ENCODE results near the gene SLC7A10. TPM values are rescaled to one million over a fixed set of nuclear protein-coding genes. Genes with fewer than 3 reads are reported as not detected.
A peak's percentile ranks its signal among the peaks of the same experiment; 100 is the strongest.
"Not testable (repeated sequence)": the region's sequence is repeated elsewhere in the genome, so short reads cannot be mapped to it uniquely, and the experiment has no call there.

SLC7A10 gene
- total RNA-seq, 1 donor from 2014 or later = not detected

- peak; percentile 65 for DNase-seq
- peaks cover 6% of the 10 kb centered on the region for H3K27me3 Mint-ChIP-seq (ENCODE audit: unreplicated experiment)
- no peak for TF ChIP-seq CTCF (IDR thresholded peaks at IDR 0.05; ENCODE audit: partially characterized antibody, unreplicated experiment)
- no peaks in the 10 kb centered on the region for H3K36me3 Mint-ChIP-seq (ENCODE audit: unreplicated experiment)
- H3K4me3 Mint-ChIP-seq (ENCODE audit: unreplicated experiment) = peak within 1 kb of the TSS; percentile 88
- no peaks in the 10 kb centered on the region for H3K4me1 Mint-ChIP-seq (ENCODE audit: low read depth, unreplicated experiment)
- no peak within 1 kb of the TSS for H3K27ac Mint-ChIP-seq (ENCODE audit: unreplicated experiment)
- peaks cover 10% of the 10 kb centered on the region for H3K9me3 Mint-ChIP-seq (ENCODE audit: unreplicated experiment)
Observed at GRCh38 chr19:33193865-33194362, 31.7 kb downstream of the SLC7A10 start, which contains the start of gene LRP3. Gene LRP3, plus strand, starts transcription at chr19:33194330. Its CDS starts 456 bp downstream, at chr19:33194786.

- Mint-ChIP-seq H3K4me1 (ENCODE audit: low read depth, unreplicated experiment) (no peaks in the 10 kb centered on the region), H3K4me3 (ENCODE audit: unreplicated experiment) (peak overlapping the region; percentile 76), H3K9me3 (ENCODE audit: unreplicated experiment) (peaks cover 10% of the 10 kb centered on the region), H3K27ac (ENCODE audit: unreplicated experiment) (no peak overlapping the region), H3K27me3 (ENCODE audit: unreplicated experiment) (peaks cover 6% of the 10 kb centered on the region), H3K36me3 (ENCODE audit: unreplicated experiment) (no peaks in the 10 kb centered on the region)
- no peak for TF ChIP-seq CTCF (IDR thresholded peaks at IDR 0.05; ENCODE audit: partially characterized antibody, unreplicated experiment)
- no peak for DNase-seq
Observed at GRCh38 chr19:33193269-33193864, 32.3 kb downstream of the SLC7A10 start.

GRCh38 chr19:33192010-33192409, 33.6 kb downstream of the SLC7A10 start:
- Mint-ChIP-seq H3K4me3 (ENCODE audit: unreplicated experiment) (no peak overlapping the region), H3K36me3 (ENCODE audit: unreplicated experiment) (no peaks in the 10 kb centered on the region), H3K27ac (ENCODE audit: unreplicated experiment) (no peak overlapping the region), H3K4me1 (ENCODE audit: low read depth, unreplicated experiment) (no peaks in the 10 kb centered on the region), H3K27me3 (ENCODE audit: unreplicated experiment) (peaks cover 6% of the 10 kb centered on the region), H3K9me3 (ENCODE audit: unreplicated experiment) (peaks cover 9% of the 10 kb centered on the region)
- peak; percentile 44 for TF ChIP-seq CTCF (IDR thresholded peaks at IDR 0.05; ENCODE audit: partially characterized antibody, unreplicated experiment)
- no peak for DNase-seq

- H3K36me3 Mint-ChIP-seq (ENCODE audit: unreplicated experiment) = no peaks in the 10 kb centered on the region
- TF ChIP-seq CTCF (IDR thresholded peaks at IDR 0.05; ENCODE audit: partially characterized antibody, unreplicated experiment) = no peak
- peaks cover 5% of the 10 kb centered on the region for H3K9me3 Mint-ChIP-seq (ENCODE audit: unreplicated experiment)
- H3K4me1 Mint-ChIP-seq (ENCODE audit: low read depth, unreplicated experiment) = no peaks in the 10 kb centered on the region
- no peak for DNase-seq
- H3K27ac Mint-ChIP-seq (ENCODE audit: unreplicated experiment) = no peak overlapping the region
- H3K27me3 Mint-ChIP-seq (ENCODE audit: unreplicated experiment) = peaks cover 6% of the 10 kb centered on the region
- H3K4me3 Mint-ChIP-seq (ENCODE audit: unreplicated experiment) = no peak overlapping the region
Observed at GRCh38 chr19:33191501-33191900, 34.1 kb downstream of the SLC7A10 start.

- H3K36me3 Mint-ChIP-seq (ENCODE audit: unreplicated experiment); H3K27me3 Mint-ChIP-seq (ENCODE audit: unreplicated experiment); H3K27ac Mint-ChIP-seq (ENCODE audit: unreplicated experiment); H3K4me3 Mint-ChIP-seq (ENCODE audit: unreplicated experiment); H3K9me3 Mint-ChIP-seq (ENCODE audit: unreplicated experiment); DNase-seq; H3K4me1 Mint-ChIP-seq (ENCODE audit: low read depth, unreplicated experiment): not testable (repeated sequence)
Observed at GRCh38 chr19:33191092-33191491, 34.6 kb downstream of the SLC7A10 start.
